RWPE1 (cell line): Measurements from ENCODE around the gene TOLLIP.

ENCODE experiments used
- CTCF ChIA-PET: fragments of 350-600 bp; sonication (Branson Sonifier 250); formaldehyde crosslinking; extraction: SDS; loops from one replicate; lab custom pipeline; 2021; lab: Yijun Ruan, JAX
- POLR2A ChIA-PET: fragments of 400-600 bp; formaldehyde crosslinking; extraction: SDS; loops from one replicate; lab custom pipeline; 2020; ENCODE audit warnings: antibody characterized with exemption; ENCODE audit not compliant: low non-redundant PET; lab: Yijun Ruan, JAX
- DNase-seq: peaks from one replicate; pipeline ENCODE4 v3.0.0; 2012; ENCODE audit warnings: low spot score
- H3K27ac ChIP-seq: fragments of 450-650 bp; 2 replicates; pipeline ENCODE4 v1.5.1; 2017
- TF ChIP-seq, protein P1 (sequence below): fragments of 450-650 bp; conservative IDR thresholded peaks from 2 replicates; pipeline ENCODE4 v1.5.1; 2017; ENCODE audit warnings: low read depth, mild to moderate bottlenecking

The TOLLIP gene

DNA sequence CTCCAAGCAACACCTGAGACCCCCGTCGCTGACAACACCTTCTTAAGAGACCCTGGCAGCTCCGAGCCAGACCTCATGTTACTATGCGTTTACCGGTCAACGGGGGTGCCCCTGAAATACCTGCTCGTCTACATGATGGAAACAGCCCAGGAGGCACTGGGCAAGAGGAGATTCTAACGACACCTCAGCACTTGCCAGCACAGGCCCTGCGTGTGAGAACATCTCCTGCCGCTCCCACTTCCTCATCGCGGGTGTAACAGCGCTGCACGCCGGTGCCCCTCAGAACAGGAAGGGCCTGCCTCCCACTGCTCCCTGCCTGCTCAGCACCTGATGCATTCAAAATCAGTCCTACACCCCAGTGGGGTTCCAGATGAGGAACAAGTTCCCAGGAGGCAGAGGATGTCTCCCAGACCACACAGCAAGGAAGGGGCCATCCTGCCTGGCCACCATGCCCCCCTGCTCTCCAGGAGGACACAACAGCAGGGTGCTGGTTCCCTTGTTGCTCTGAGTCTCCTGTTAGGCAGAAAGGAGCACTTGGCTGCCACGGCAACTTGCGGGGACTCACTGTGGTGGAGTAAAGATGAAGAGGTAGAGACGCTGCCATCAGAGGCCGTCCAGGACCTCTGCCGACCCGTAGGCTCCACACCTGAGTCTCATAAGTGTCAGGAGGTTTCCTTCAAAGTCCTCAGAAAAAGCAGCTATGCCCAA lies 2.1 kb downstream of the TOLLIP start:
- peak; percentile 43 for DNase-seq
- CTCF ChIA-PET: interaction anchor here (0.7 kb wide), 2 partner anchors 72 to 225 kb away, joined by 3 to 4 read pairs; no protein-coding TSS in a partner anchor
- POLR2A ChIA-PET: no interaction called here
- TF ChIP-seq, protein P1, sequence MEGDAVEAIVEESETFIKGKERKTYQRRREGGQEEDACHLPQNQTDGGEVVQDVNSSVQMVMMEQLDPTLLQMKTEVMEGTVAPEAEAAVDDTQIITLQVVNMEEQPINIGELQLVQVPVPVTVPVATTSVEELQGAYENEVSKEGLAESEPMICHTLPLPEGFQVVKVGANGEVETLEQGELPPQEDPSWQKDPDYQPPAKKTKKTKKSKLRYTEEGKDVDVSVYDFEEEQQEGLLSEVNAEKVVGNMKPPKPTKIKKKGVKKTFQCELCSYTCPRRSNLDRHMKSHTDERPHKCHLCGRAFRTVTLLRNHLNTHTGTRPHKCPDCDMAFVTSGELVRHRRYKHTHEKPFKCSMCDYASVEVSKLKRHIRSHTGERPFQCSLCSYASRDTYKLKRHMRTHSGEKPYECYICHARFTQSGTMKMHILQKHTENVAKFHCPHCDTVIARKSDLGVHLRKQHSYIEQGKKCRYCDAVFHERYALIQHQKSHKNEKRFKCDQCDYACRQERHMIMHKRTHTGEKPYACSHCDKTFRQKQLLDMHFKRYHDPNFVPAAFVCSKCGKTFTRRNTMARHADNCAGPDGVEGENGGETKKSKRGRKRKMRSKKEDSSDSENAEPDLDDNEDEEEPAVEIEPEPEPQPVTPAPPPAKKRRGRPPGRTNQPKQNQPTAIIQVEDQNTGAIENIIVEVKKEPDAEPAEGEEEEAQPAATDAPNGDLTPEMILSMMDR: no peak
- peak overlapping the region; percentile 84 for H3K27ac ChIP-seq

DNA sequence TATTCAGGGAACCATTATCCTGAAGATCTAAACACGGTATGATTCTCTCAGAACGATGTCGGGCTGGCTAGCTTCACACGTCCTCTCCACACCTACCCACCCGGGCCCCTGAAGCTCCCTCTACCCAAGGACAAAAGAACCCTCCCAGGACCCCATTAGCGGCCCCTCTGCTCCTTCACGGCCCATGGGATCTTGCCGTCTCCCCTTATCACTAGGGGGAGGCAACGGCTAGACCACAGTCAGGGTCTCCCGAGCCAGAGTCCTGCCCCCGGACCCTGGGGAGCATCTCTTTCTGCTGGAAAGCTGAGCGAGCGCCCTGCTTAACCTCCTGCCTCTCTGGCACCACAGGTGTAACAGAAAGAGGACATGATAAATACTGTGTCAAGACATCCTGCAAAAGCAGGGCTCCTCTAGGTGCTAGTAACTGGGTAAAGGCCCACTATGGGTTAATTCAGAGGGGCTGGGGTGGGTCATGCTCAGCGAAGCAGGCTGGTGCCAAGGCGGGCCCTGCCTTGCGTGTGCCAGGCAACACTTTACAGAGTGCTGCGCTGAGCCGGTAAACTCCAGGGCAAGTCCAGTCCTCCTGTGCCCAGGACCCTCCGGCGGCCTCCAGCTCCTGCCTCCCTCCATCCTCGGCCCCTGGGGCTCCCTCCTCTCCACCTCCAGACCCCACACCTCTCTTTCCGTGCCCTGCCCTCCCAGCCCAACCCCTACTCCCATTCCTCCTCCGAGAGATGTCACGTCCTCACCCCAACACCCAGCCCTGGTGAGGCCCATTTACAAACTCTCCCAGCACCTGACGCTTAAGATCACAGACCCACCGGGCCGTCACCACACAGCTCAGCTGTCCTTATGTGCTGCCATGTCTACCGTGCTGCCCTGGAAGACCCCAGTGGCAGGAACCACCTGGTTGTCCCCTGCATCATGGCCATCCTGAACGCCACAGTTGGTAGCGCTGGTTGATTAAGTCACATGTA lies 3.0 kb downstream of the TOLLIP start:
- CTCF ChIA-PET: interaction anchor here (0.7 kb wide), 1 partner anchor 226 kb away, joined by 3 read pairs; no protein-coding TSS in a partner anchor
- DNase-seq: no peak
- H3K27ac ChIP-seq: peak overlapping the region; percentile 84
- TF ChIP-seq, protein P1: no peak
- POLR2A ChIA-PET: no interaction called here

- POLR2A ChIA-PET: no interaction called here
- H3K27ac ChIP-seq: peak overlapping the region; percentile 10
- CTCF ChIA-PET: interaction anchor here (0.5 kb wide), 1 partner anchor 10 kb away, joined by 3 read pairs; no protein-coding TSS in a partner anchor
- TF ChIP-seq, protein P1: no peak
- DNase-seq: no peak
These were observed 3.9 kb downstream of the TOLLIP start for GRCh38 chr11:1305501-1306056.

DNA sequence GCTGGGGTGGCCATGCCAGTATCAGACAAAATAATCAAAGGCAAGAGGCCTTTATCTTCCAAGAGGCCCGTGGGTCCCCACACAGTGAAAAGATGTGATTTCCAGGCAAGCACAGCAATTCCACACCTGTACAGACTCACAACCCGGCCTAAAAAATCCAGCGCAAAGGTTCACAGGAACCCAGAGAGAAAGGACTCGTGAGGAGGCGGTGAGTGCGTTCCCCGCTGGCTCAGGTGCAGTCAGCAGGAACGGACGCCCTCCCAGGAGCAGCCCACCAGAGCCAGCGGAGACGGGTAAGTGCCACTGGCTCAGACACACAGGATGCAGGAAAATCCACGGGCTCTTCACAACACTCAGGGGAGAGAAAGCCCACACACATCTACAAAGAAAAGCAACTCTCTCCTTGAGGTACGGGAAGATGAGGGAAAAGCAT lies 4.4 kb downstream of the TOLLIP start:
- no peak for DNase-seq

GRCh38 chr11:1304380-1304779 lies 5.1 kb downstream of the TOLLIP start:
- ChIA-PET POLR2A (no interaction called here), CTCF (interaction anchor here (0.6 to 0.7 kb wide), 2 partner anchors 50 to 241 kb away, joined by 3 to 4 read pairs; no protein-coding TSS in a partner anchor)
- TF ChIP-seq, protein P1: no peak
- H3K27ac ChIP-seq: peak overlapping the region; percentile 41
- no peak for DNase-seq

More for the DNA sequence above, 4.4 kb downstream of the TOLLIP start:
- ChIA-PET POLR2A (no interaction called here), CTCF (no interaction called here)
- TF ChIP-seq, protein P1: no peak
- peak overlapping the region; percentile 10; the same call in 1 of the 2 replicates for H3K27ac ChIP-seq
